ENCODE results near the gene PITPNM2.

Gene PITPNM2
- total RNA-seq = 24.9 to 38.7 reads per million in 2 donors

GRCh38 chr12:123150744-123151456, at the start of gene PITPNM2:
PITPNM2 (minus strand) TSS chr12:123151090; CDS start chr12:123034590, 116,500 bp downstream.
- peak; percentile 22 to 64 (median 36) for DNase-seq

DNA sequence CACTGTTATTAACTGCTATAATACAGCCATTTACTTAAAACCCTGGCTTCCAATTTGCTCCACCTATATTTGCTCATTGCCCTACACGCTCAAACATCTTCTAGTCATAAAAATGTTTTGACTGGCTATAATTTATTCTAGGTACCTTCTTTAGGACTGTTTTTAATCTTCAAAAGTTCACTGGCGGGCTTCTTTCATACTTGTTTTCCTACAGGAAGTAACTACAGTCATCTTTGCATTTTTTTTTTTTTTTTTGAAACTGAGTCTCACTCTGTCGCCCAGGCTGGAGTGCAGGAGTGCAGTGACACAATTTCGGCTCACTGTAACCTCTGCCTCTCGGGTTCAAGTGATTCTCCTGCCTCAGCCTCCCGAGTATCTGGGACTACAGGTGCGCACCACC, 49.5 kb upstream of the PITPNM2 start:
- DNase-seq = peak in 1 of 5 experiments; percentile 41

DNA sequence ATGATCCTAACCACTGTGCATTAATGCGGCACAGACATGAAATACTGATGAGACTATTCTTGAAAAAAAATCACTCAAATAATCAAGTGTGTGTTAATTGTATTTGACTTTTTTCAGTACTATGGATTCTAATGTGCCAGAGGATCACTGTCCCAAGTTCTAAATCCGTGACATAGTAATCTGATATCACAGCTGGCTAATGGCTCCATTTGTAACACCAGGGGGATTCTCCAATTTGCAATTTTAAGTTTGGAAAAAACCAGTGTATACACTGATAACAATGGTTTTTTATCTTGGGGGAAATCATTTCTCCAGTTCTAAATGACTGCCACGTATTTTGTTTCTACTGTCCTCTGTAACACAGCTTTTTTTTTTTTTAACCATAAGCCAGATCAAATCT, 49.0 kb upstream of the PITPNM2 start:
- no peak for DNase-seq

DNA sequence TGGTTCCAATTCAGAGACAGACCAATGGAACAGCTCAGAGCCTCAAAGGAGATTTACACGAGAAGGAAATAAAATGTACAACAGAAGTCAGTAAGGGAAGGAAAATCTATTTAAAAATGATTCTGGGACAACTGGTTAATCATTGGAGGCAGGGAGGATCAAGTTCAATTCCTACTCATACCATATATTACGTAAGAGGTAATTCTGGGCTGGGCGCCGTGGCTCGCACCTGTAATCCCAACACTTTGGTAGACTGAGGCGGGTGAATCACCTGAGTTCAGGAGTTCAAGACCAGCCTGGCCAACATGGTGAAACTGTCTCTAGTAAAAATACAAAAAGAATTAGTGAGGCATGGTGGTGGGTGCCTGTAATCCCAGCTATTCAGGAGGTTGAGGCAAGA, 36.7 kb upstream of the PITPNM2 start:
- DNase-seq = no peak

DNA sequence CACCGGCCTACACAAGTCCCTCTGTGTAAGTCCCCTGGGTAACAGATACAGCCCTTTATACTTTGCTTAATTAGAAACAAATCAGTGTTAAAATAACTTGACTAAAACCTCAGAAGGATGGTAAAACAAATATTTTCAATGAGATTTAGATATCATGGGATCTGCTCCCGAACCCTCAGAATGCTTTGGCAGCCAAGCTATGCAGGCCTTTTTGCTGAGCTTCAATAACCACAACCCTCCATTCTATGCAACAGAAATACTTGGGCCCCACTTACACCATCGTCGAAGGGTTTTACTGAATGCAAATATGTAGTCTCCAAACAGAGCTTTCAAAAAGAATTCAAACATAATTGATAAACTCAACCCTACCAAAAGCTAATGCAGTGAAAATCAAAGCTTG, 29.3 kb upstream of the PITPNM2 start:
- no peak for DNase-seq

DNA sequence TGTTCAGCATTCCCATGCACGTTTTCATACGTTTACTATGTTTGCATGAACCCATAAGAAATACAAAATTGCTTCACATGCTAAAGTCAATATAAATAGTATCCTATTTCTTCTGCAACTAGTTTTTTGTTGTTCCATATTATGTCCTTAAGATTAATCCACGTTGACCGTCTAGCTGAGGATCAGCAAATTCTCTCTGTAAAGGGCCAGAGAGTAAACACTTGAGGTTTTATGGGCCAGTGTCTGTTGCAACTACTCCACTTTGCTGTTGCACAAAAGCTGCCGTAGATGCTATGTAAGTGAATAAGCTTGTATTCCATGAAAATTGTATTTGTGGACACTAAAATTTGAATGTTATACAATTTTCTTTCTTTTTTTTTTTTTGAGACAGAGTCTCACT, 21.1 kb upstream of the PITPNM2 start:
- DNase-seq = no peak

DNA sequence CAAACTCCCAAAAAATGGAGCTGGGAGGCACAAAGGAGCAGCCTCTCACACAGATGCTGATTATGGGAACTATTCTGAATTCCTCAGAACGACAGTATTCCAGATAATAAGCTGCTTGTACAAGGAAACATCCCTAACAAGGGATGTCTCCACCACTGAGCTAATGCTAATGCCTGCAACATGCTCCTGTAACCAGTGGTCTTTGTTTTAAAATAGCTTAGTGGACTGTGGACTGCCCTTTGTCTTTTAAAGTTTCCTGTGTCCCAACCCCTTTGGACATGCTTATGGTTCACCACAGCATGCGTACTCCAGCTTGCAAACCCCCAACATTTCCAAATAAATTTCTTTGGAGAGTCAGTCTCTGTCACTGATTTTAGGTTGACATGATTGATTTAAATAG, 16.4 kb upstream of the PITPNM2 start:
- DNase-seq = no peak

- no peak for DNase-seq
Measured at GRCh38 chr12:123165537-123165936, 14.6 kb upstream of the PITPNM2 start.

DNA sequence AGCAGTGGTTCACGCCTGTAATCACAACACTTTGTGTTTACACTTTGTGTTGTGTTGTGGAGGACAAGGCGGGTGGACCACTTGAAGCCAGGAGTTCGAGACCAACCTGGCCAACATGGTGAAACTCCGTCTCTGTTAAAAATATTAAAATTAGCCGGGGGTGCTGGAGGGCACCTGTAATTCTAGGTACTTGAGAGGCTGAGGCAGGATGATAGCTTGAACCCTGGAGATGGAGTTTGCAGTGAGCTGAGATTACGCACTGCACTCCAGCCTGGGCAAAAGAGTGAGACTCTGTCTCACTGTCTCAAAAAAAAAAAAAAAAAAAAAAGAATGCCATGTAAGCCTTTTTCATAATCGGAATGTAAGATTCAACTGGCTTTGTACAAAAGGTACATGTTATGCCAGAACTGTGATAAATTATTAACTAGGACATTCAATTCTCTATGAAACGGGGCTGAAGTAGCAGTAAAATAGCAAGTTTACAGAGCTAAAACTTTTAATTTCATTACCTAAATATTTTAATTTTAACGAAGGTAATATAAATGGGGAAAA, 13.9 kb upstream of the PITPNM2 start:
- DNase-seq = no peak

DNA sequence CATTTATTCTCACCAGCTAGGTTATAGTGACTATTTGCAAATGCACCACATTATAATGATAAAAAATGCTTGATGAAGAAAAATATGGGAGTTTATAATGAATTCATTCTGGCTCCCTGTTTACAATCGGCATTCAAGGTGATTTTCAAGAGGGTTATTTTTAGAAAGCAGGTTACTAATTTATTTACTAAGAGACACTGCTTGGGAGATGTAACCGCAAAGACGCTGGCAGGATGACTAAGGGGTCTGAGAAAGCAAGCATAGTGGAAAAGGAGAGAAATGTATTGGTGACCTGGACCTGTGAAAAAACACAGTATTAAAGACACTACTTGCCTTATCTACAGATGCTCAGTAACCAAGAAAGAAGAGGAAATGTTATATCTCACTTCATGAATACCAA, 13.3 kb upstream of the PITPNM2 start:
- DNase-seq = no peak

- DNase-seq = no peak
Measured at GRCh38 chr12:123163227-123163626, 12.3 kb upstream of the PITPNM2 start.

GRCh38 chr12:123160801-123161487, 10.1 kb upstream of the PITPNM2 start:
- DNase-seq = no peak

- DNase-seq = no peak
Measured at GRCh38 chr12:123153906-123154305, 3.0 kb upstream of the PITPNM2 start.

DNA sequence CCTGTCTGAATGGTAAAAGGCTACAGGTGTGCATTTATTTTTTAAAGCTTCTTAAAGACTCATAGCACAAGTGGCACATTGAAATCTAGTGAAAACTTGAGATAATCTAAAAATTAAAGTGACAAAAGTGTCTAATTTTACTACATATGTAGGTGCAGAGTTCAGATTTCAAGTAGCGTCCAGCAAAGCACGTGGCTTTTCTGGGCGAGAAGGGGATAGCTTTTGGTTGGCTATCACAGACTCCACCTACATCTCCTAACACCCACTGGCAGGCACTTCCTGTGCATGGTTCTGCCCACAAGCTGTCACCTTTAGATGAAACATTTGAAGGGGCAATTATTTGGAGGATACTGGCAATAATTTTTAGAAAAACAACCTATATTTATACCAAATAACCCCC, 1.9 kb upstream of the PITPNM2 start:
- DNase-seq = peak in 1 of 5 experiments; percentile 13

GRCh38 chr12:123151457-123152454, 866 bp upstream of the PITPNM2 start:
- no peak for DNase-seq

GRCh38 chr12:123150275-123150743, 581 bp downstream of the PITPNM2 start:
- DNase-seq = peak in 1 of 5 experiments; percentile 8

- DNase-seq = no peak
Measured at GRCh38 chr12:123149501-123150274, 1.2 kb downstream of the PITPNM2 start.

GRCh38 chr12:123149088-123149487, 1.8 kb downstream of the PITPNM2 start:
- no peak for DNase-seq

DNA sequence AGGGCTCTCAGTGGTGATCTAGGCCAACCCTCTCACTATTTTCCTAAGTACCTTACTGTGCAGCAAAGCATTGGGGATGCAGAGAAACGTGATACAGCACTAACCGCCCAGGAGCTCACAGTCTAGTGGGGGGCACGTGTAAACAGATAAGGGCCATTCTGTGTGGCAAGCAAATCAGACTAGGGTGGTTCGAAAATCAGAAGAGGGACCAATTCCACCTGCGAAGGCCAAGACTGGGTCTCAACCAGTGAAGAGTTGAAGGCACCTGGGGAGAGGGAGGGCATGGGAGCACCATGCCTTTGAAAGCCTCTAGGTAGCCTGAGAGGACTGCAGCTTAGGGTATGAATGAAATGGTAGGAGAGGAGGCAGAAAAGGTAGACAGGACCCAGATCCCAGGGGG, 2.2 kb downstream of the PITPNM2 start:
- DNase-seq = no peak

GRCh38 chr12:123148223-123148622, 2.7 kb downstream of the PITPNM2 start:
- DNase-seq = no peak

DNA sequence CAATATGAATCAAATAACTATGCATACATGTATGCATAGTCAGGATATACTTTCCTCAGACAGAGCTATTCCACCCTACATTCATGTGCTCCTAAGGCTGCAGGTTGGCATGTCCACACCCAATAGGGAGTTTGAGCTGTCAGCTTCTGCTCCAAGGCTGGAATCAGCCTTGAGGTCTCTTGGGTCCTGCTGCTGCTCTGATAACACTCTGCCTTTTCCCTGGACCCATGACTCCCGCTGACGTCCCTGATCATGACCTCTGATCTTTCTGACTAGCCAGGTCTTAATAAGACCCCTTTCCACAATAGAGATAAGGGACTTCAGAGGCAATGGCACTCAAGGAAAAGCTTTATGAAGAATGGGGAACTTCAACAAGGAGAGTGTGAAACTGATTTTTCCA, 5.7 kb downstream of the PITPNM2 start:
- no peak for DNase-seq

Data from T-helper 2 cell (primary cell).